Activated T-cell treated with anti-CD3 and anti-CD28 coated beads, Interleukin-2, amount 50 U/mL, for 24 hours (primary cell): ENCODE measurements around the gene URAD.

Source experiments
- DNase-seq: peaks from one replicate; pipeline ENCODE4 v3.0.0-alpha.2; 2020
- H3K27ac Mint-ChIP-seq: 2 replicates; pipeline ENCODE4 v1.8.0; 2020; ENCODE audit warnings: mild to moderate bottlenecking, mixed read lengths
- H3K27me3 Mint-ChIP-seq: 2 replicates; pipeline ENCODE4 v1.8.0; 2020; ENCODE audit warnings: mixed read lengths
- H3K36me3 Mint-ChIP-seq: 2 replicates; pipeline ENCODE4 v1.8.0; 2020; ENCODE audit warnings: low read depth, mixed read lengths
- H3K4me1 Mint-ChIP-seq: 2 replicates; pipeline ENCODE4 v1.8.0; 2020; ENCODE audit warnings: low read depth, mixed read lengths
- H3K4me3 Mint-ChIP-seq: 2 replicates; pipeline ENCODE4 v1.8.0; 2020; ENCODE audit warnings: mild to moderate bottlenecking, moderate library complexity, mixed read lengths
- H3K9me3 Mint-ChIP-seq: 2 replicates; pipeline ENCODE4 v1.8.0; 2020; ENCODE audit warnings: mixed read lengths

Gene URAD

GRCh38 chr13:27961227-27962085, 27.0 kb downstream of the URAD start:
- Mint-ChIP-seq H3K4me1 (peaks cover 14% of the 10 kb centered on the region), H3K27me3 (peaks cover 87% of the 10 kb centered on the region), H3K27ac (no peak overlapping the region), H3K9me3 (no peaks in the 10 kb centered on the region), H3K4me3 (no peak overlapping the region), H3K36me3 (no peaks in the 10 kb centered on the region)
- no peak for DNase-seq

- H3K9me3 Mint-ChIP-seq: no peaks in the 10 kb centered on the region
- DNase-seq: no peak
- no peaks in the 10 kb centered on the region for H3K36me3 Mint-ChIP-seq
- H3K27ac Mint-ChIP-seq: no peak overlapping the region
- peaks cover 10% of the 10 kb centered on the region for H3K4me1 Mint-ChIP-seq
- H3K27me3 Mint-ChIP-seq: peaks cover 87% of the 10 kb centered on the region
- H3K4me3 Mint-ChIP-seq: peak overlapping the region; percentile 55
Measured at GRCh38 chr13:27960362-27961226, 27.9 kb downstream of the URAD start.

GRCh38 chr13:27959976-27960361, 28.5 kb downstream of the URAD start:
- Mint-ChIP-seq H3K27me3 (peaks cover 87% of the 10 kb centered on the region), H3K27ac (no peak overlapping the region), H3K9me3 (no peaks in the 10 kb centered on the region)

GRCh38 chr13:27956576-27957300, 31.8 kb downstream of the URAD start:
- Mint-ChIP-seq H3K27ac (no peak overlapping the region), H3K4me3 (no peak overlapping the region), H3K36me3 (no peaks in the 10 kb centered on the region), H3K27me3 (peaks cover 83% of the 10 kb centered on the region), H3K9me3 (no peaks in the 10 kb centered on the region), H3K4me1 (peaks cover 25% of the 10 kb centered on the region)
- DNase-seq: no peak

More at GRCh38 chr13:27959976-27960361, 28.5 kb downstream of the URAD start:
- Mint-ChIP-seq H3K36me3 (no peaks in the 10 kb centered on the region), H3K4me3 (peak overlapping the region; percentile 55), H3K4me1 (peaks cover 13% of the 10 kb centered on the region)
- no peak for DNase-seq

- Mint-ChIP-seq H3K36me3 (no peaks in the 10 kb centered on the region), H3K4me1 (peaks cover 16% of the 10 kb centered on the region), H3K27ac (no peak overlapping the region), H3K27me3 (peaks cover 82% of the 10 kb centered on the region), H3K4me3 (no peak overlapping the region), H3K9me3 (peaks cover under 1% of the 10 kb centered on the region)
- no peak for DNase-seq
Measured at GRCh38 chr13:27955014-27955591, 33.4 kb downstream of the URAD start.

- Mint-ChIP-seq H3K36me3 (no peaks in the 10 kb centered on the region), H3K9me3 (peaks cover 3% of the 10 kb centered on the region), H3K27me3 (peaks cover 79% of the 10 kb centered on the region), H3K4me3 (peak overlapping the region; percentile 69), H3K27ac (no peak overlapping the region), H3K4me1 (peaks cover 14% of the 10 kb centered on the region)
- DNase-seq: no peak
Measured at GRCh38 chr13:27954406-27954851, 34.1 kb downstream of the URAD start.

- H3K27me3 Mint-ChIP-seq: peaks cover 78% of the 10 kb centered on the region
- peak overlapping the region; percentile 69 for H3K4me3 Mint-ChIP-seq
- no peaks in the 10 kb centered on the region for H3K36me3 Mint-ChIP-seq
- peak; percentile 81 for DNase-seq
- no peak overlapping the region for H3K27ac Mint-ChIP-seq
- H3K4me1 Mint-ChIP-seq: peaks cover 14% of the 10 kb centered on the region
- peaks cover 3% of the 10 kb centered on the region for H3K9me3 Mint-ChIP-seq
Measured at GRCh38 chr13:27953676-27954405, 34.7 kb downstream of the URAD start.

GRCh38 chr13:27952876-27953675, 35.4 kb downstream of the URAD start:
- no peak overlapping the region for H3K27ac Mint-ChIP-seq
- peak overlapping the region; percentile 35 for H3K4me3 Mint-ChIP-seq
- H3K4me1 Mint-ChIP-seq: peaks cover 14% of the 10 kb centered on the region
- peaks cover 3% of the 10 kb centered on the region for H3K9me3 Mint-ChIP-seq
- no peak for DNase-seq
- H3K27me3 Mint-ChIP-seq: peaks cover 74% of the 10 kb centered on the region
- H3K36me3 Mint-ChIP-seq: no peaks in the 10 kb centered on the region

- Mint-ChIP-seq H3K27me3 (peaks cover 15% of the 10 kb centered on the region), H3K27ac (no peak overlapping the region), H3K9me3 (peaks cover 4% of the 10 kb centered on the region), H3K4me3 (no peak overlapping the region), H3K4me1 (no peaks in the 10 kb centered on the region), H3K36me3 (no peaks in the 10 kb centered on the region)
- no peak for DNase-seq
Measured at GRCh38 chr13:27942972-27943371, 45.5 kb downstream of the URAD start.

- Mint-ChIP-seq H3K27ac (no peak overlapping the region), H3K9me3 (no peaks in the 10 kb centered on the region), H3K4me3 (no peak overlapping the region), H3K27me3 (peaks cover 59% of the 10 kb centered on the region), H3K36me3 (no peaks in the 10 kb centered on the region), H3K4me1 (peaks cover 4% of the 10 kb centered on the region)
- no peak for DNase-seq
Measured at GRCh38 chr13:27933580-27934328, 54.7 kb downstream of the URAD start.

GRCh38 chr13:27933118-27933517, 55.4 kb downstream of the URAD start:
- no peaks in the 10 kb centered on the region for H3K36me3 Mint-ChIP-seq
- H3K27ac Mint-ChIP-seq: no peak overlapping the region
- H3K4me1 Mint-ChIP-seq: peaks cover 8% of the 10 kb centered on the region
- H3K4me3 Mint-ChIP-seq: no peak overlapping the region
- no peak for DNase-seq
- no peaks in the 10 kb centered on the region for H3K9me3 Mint-ChIP-seq
- peaks cover 65% of the 10 kb centered on the region for H3K27me3 Mint-ChIP-seq

- Mint-ChIP-seq H3K27ac (no peak overlapping the region), H3K27me3 (peaks cover 87% of the 10 kb centered on the region), H3K36me3 (no peaks in the 10 kb centered on the region), H3K4me3 (no peak overlapping the region), H3K9me3 (no peaks in the 10 kb centered on the region), H3K4me1 (peaks cover 28% of the 10 kb centered on the region)
- DNase-seq: no peak
Measured at GRCh38 chr13:27929868-27930267, 58.6 kb downstream of the URAD start.
